Measurements from ENCODE around the gene IFT57.

IFT57 gene

GRCh38 chr3:108118038-108118768 lies 104.0 kb downstream of the IFT57 start:
- Histone ChIP-seq H3K27me3 (replicated peaks; ENCODE audit: insufficient read depth, low read length) (no peaks in the 10 kb centered on the region), H3K79me2 (ENCODE audit: low read length) (no peaks in the 10 kb centered on the region), H3K4me3 (ENCODE audit: low read length) (no peak overlapping the region), H3K9me3 (replicated peaks; ENCODE audit: insufficient read depth, low read length) (no peaks in the 10 kb centered on the region), H3K27ac (ENCODE audit: low read length) (no peak overlapping the region), H2AFZ (ENCODE audit: low read length) (no peak overlapping the region), H3F3A (ENCODE audit: insufficient read depth, low read length) (no peaks in the 10 kb centered on the region), H3K9ac (ENCODE audit: low read length) (no peak overlapping the region), H3K36me3 (replicated peaks; ENCODE audit: insufficient read depth, low read length) (no peaks in the 10 kb centered on the region), H3K9me2 (replicated peaks; ENCODE audit: insufficient read depth, low read length) (no peaks in the 10 kb centered on the region), H3K4me1 (ENCODE audit: low read length) (no peaks in the 10 kb centered on the region), H4K20me1 (ENCODE audit: insufficient read depth, low read length) (no peaks in the 10 kb centered on the region), H3K4me2 (ENCODE audit: low read depth, low read length) (no peak overlapping the region)
- TF ChIP-seq EZH2phosphoT487 (IDR thresholded peaks at IDR 0.05; ENCODE audit: low read length) (no peak), EZH2 (optimal IDR thresholded peaks at IDR 0.05; ENCODE audit: low read depth, low read length) (no peak)
- TF ChIP-seq, protein P1, sequence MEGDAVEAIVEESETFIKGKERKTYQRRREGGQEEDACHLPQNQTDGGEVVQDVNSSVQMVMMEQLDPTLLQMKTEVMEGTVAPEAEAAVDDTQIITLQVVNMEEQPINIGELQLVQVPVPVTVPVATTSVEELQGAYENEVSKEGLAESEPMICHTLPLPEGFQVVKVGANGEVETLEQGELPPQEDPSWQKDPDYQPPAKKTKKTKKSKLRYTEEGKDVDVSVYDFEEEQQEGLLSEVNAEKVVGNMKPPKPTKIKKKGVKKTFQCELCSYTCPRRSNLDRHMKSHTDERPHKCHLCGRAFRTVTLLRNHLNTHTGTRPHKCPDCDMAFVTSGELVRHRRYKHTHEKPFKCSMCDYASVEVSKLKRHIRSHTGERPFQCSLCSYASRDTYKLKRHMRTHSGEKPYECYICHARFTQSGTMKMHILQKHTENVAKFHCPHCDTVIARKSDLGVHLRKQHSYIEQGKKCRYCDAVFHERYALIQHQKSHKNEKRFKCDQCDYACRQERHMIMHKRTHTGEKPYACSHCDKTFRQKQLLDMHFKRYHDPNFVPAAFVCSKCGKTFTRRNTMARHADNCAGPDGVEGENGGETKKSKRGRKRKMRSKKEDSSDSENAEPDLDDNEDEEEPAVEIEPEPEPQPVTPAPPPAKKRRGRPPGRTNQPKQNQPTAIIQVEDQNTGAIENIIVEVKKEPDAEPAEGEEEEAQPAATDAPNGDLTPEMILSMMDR (IDR thresholded peaks at IDR 0.05; ENCODE audit: low read length), result no peak
- DNase-seq, result no peak

DNA sequence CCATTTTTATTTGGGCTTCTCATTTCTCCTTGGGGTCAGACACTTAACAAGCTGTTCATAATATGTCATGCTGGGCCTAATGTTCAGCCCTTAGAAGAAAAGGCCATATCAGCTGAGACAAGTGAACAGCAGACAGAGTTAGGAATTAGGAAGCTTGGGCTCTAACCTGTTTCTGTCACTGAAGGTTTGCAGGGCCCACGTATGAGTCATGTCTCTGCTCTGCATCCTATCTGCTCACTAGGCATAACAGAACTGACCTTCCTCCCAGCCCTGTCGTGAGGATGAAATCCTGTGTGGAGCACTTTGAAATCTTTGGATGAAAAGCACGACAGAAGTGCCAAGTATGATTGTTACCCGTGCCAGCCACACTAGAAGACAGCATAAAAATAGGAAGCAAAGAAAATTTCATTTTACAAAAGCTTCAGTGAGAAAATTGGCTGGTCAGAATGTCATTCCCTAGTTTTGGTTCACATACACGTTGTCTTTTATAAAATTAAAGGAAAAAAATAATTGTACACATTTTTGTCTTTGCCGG lies 104.9 kb downstream of the IFT57 start:
- Histone ChIP-seq H3K27ac (ENCODE audit: low read length) (no peak overlapping the region), H3K27me3 (replicated peaks; ENCODE audit: insufficient read depth, low read length) (no peaks in the 10 kb centered on the region), H4K20me1 (ENCODE audit: insufficient read depth, low read length) (no peaks in the 10 kb centered on the region), H3K9ac (ENCODE audit: low read length) (no peak overlapping the region), H3K9me3 (replicated peaks; ENCODE audit: insufficient read depth, low read length) (no peaks in the 10 kb centered on the region), H2AFZ (ENCODE audit: low read length) (no peak overlapping the region), H3K79me2 (ENCODE audit: low read length) (no peaks in the 10 kb centered on the region), H3K9me2 (replicated peaks; ENCODE audit: insufficient read depth, low read length) (no peaks in the 10 kb centered on the region), H3K4me3 (ENCODE audit: low read length) (no peak overlapping the region), H3K4me1 (ENCODE audit: low read length) (no peaks in the 10 kb centered on the region), H3K36me3 (replicated peaks; ENCODE audit: insufficient read depth, low read length) (no peaks in the 10 kb centered on the region), H3F3A (ENCODE audit: insufficient read depth, low read length) (no peaks in the 10 kb centered on the region), H3K4me2 (ENCODE audit: low read depth, low read length) (no peak overlapping the region)
- DNase-seq, result no peak
- TF ChIP-seq EZH2phosphoT487 (IDR thresholded peaks at IDR 0.05; ENCODE audit: low read length), result no peak
- TF ChIP-seq, protein P1 (IDR thresholded peaks at IDR 0.05; ENCODE audit: low read length), result no peak
- no peak for TF ChIP-seq EZH2 (optimal IDR thresholded peaks at IDR 0.05; ENCODE audit: low read depth, low read length)

DNA sequence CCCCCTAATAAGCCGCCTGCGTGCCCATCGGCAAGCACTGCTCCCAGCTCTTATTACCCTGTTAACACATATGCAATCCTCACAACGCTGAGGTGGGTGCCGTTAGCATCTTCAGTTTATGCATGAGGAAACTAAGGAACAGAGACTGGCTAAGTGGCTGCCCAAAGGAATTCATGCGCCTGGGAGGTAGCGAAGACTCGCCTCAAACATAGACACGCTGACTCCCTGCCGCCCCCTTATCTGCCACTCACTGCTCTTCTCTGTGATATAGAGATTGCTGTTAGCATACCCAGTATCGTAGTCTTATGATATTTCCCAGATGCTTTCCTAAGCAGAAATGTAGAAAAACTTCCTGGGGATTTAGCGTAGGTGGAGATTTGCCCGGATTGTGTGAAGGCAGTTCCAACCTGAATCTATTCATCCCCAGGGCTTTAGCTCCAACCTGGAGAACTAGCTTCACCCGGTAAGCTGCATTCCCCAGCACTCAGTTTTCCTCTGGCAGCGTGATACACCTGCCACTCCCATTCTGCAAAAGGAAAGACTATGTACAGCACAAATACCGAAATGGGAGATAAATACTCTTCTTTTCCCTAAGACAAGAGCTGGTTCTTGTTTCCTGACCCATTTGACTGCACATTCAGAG lies 107.7 kb downstream of the IFT57 start:
- no peak for DNase-seq
- Histone ChIP-seq H3K36me3 (replicated peaks; ENCODE audit: insufficient read depth, low read length) (no peaks in the 10 kb centered on the region), H3K27me3 (replicated peaks; ENCODE audit: insufficient read depth, low read length) (no peaks in the 10 kb centered on the region), H3K9me3 (replicated peaks; ENCODE audit: insufficient read depth, low read length) (no peaks in the 10 kb centered on the region), H4K20me1 (ENCODE audit: insufficient read depth, low read length) (no peaks in the 10 kb centered on the region), H3K4me2 (ENCODE audit: low read depth, low read length) (no peak overlapping the region), H2AFZ (ENCODE audit: low read length) (no peak overlapping the region), H3K27ac (ENCODE audit: low read length) (no peak overlapping the region), H3K9me2 (replicated peaks; ENCODE audit: insufficient read depth, low read length) (no peaks in the 10 kb centered on the region), H3K79me2 (ENCODE audit: low read length) (no peaks in the 10 kb centered on the region), H3F3A (ENCODE audit: insufficient read depth, low read length) (no peaks in the 10 kb centered on the region), H3K4me3 (ENCODE audit: low read length) (no peak overlapping the region), H3K9ac (ENCODE audit: low read length) (no peak overlapping the region), H3K4me1 (ENCODE audit: low read length) (no peaks in the 10 kb centered on the region)
- no peak for TF ChIP-seq EZH2phosphoT487 (IDR thresholded peaks at IDR 0.05; ENCODE audit: low read length)
- no peak for TF ChIP-seq EZH2 (optimal IDR thresholded peaks at IDR 0.05; ENCODE audit: low read depth, low read length)
- TF ChIP-seq, protein P1 (IDR thresholded peaks at IDR 0.05; ENCODE audit: low read length), result no peak
